ENCODE results near the gene SLC46A3.

GRCh38 chr13:28753208-28753892, 34.6 kb upstream of the SLC46A3 start:
- no peak for TF ChIP-seq CTCF (conservative IDR thresholded peaks at IDR 0.05 in 1 of 2, IDR thresholded peaks at IDR 0.05 in 1 of 2; ENCODE audit: low read depth in 1 of 2, low read length in 2 of 2)
- TF ChIP-seq EZH2 (IDR thresholded peaks at IDR 0.05; ENCODE audit: low read length, missing control alignments) = no peak

Measured in fibroblast of lung (primary cell).